Left lobe of liver (tissue), 2 donors: ENCODE measurements around the gene MYL10. TPM values are rescaled to one million over a fixed set of nuclear protein-coding genes. Genes with fewer than 3 reads are reported as not detected.

Source experiments
- ATAC-seq: fragments of 200-7000 bp; cut with Tn5 transposase; one replicate; pipeline ENCODE4 v1.9.1; 2020; ENCODE audit warnings: mild to moderate bottlenecking, moderate library complexity
- DNase-seq: peaks from one replicate; pipeline ENCODE4 v3.0.0-alpha.2; 2020; ENCODE audit warnings: low spot score
- total RNA-seq: library from RNA; stranded (reverse); gene quantifications from one replicate; pipeline ENCODE4 v1.2.1, GENCODE V29; 2021
- donor health status: DM: no; HTN: no; CAD: no; lungs with moderate emphysema.
- donor health status: DM: no; HTN: yes; CAD: no.

MYL10 gene
- total RNA-seq, 1 donor from 2014 or later, result not detected

- DNase-seq, result no peak
- ATAC-seq, result peak; percentile 13
Measured at GRCh38 chr7:101598986-101599771, 29.9 kb downstream of the MYL10 start.

- DNase-seq (no peak), ATAC-seq (no peak)
Measured at GRCh38 chr7:101598422-101598985, 30.6 kb downstream of the MYL10 start.

DNA sequence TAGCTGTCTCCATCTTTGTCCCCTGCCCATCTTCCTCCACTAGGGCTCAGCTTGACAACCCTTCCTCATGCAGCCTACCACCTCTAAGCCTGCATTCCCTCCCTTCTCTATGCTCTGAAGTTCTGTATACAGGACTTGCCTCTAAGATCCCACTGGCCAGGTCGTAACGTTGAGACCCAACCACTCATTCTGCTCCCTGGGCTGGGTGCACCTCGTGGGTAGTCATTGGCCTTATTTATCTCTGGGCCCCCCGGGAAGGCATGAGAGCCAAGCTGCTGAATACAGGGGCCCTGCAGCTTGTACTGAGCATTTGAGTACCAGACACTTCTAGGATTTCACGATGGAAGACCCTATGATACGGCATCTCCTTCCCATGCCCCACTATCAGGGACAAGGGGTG, 31.2 kb downstream of the MYL10 start:
- ATAC-seq, result no peak
- DNase-seq, result no peak

DNA sequence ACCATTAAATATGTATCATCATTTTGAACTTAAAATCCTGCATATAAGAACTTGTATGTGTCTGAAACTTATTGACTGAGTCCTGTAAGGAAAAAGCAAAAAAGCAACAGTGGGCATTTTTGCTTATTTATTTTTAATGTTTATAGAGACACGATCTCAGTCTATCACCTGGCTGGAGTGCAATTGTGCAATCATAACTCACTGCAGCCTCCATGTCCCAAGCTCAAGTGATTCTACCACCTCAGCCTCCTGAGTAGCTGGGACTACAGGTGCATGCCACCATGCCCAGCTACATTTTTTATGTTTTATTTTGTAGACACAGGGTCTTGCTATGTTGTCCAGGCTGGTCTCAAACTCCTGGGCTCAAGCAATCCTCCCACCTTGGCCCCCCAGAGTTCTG, 32.2 kb downstream of the MYL10 start:
- ATAC-seq, result no peak
- DNase-seq, result no peak

- DNase-seq, result no peak
- ATAC-seq, result no peak
Measured at GRCh38 chr7:101595766-101596537, 33.1 kb downstream of the MYL10 start.

DNA sequence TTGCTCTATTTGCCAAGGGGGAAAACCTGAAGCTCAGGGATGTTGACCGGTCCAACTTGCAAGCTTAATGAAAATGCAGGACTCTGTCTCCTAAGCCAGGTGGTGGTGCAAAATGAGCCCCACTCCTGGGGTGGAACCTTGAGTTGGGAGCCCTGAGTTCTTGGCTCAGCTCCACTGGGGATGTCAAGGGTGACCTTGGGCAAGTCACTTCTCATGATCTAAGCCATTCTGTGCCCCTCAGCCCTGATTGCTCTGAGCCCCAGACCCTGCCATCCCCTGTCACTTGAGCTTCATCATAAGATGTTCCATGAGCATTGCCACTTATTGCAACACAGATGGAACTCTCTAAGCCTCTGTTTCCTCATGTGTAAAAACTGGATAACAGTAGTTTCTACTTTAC, 33.9 kb downstream of the MYL10 start:
- DNase-seq, result no peak
- ATAC-seq, result no peak

GRCh38 chr7:101594790-101595189, 34.3 kb downstream of the MYL10 start:
- ATAC-seq (no peak), DNase-seq (no peak)

GRCh38 chr7:101593556-101593955, 35.5 kb downstream of the MYL10 start:
- no peak for DNase-seq
- ATAC-seq, result no peak

DNA sequence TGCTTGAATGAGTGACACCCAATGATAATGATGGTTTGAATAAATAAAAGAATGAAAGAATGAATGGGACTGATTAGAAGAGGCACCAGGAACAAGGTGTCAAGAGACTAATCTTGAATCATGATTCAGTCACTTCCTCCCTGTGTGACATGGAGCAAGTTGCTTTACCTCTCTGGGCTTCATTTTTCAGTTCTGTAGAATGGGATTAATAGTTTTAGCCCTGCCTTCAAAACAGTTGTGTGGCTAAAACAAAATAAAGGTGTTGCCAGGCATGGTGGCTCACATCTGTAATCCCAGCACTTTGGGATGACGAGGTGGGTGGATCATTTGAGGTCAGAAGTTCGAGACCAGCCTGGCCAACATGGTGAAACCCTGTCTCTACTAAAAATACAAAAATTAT, 37.6 kb downstream of the MYL10 start:
- DNase-seq (no peak), ATAC-seq (no peak)

DNA sequence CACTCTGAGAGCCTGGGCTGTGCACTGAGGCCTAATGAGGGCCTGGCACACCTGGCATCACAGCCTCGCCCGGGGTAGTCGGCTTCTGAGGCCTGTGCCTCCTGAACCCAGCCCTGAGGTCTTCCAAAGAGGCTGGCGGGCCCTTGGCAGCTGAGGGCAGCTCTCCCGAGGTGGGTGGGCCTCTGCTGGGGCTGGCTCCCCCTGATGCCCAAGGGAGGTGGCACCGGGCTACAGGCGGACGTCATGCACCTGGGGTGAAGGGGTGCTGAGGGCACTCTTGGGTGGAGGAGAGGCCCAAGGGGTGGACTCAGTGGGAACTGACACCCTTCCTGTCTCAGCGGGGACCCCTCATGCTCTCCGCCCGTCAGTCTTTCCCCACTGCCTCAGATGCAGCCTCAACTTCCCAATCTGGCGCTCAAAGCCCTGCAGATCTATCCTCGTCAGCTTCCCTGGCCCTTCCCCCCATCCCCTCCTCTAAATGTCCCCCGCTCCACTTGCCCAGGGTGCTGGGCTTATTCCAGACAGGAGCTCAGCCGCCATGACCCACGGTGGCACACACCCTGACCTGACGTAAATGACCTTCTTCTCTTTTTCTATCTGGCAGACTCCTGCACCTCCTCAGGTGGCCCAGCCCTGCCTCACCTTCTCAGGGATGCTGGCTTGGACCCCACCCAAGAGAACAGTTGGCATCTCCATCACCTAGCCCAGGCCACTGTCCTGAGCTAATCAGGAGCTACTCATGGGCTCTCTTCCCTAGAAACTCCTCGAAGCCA, 38.2 kb downstream of the MYL10 start:
- DNase-seq, result peak; percentile 40
- no peak for ATAC-seq

GRCh38 chr7:101589976-101590662, 39.0 kb downstream of the MYL10 start:
- ATAC-seq (no peak), DNase-seq (peak; percentile 33)

DNA sequence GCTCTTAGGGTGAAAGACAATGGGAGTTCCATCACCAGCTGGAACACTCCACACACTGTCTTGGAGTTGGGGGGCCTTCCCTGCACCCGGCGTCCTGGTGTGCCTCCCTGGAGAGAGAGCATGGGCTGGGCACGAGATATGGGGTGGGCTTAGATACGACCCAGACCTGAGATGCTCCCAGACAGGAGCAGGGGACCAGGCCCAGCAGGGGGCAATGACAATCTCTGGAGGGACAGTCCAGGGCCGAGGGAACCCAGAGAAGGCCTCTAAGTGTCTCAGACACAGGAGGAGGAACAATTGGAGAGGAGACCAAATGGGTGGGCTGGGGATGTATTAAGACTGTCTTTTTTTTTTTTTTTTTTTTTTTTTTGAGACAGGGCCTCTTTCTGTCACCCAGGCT, 40.0 kb downstream of the MYL10 start:
- ATAC-seq, result no peak

DNA sequence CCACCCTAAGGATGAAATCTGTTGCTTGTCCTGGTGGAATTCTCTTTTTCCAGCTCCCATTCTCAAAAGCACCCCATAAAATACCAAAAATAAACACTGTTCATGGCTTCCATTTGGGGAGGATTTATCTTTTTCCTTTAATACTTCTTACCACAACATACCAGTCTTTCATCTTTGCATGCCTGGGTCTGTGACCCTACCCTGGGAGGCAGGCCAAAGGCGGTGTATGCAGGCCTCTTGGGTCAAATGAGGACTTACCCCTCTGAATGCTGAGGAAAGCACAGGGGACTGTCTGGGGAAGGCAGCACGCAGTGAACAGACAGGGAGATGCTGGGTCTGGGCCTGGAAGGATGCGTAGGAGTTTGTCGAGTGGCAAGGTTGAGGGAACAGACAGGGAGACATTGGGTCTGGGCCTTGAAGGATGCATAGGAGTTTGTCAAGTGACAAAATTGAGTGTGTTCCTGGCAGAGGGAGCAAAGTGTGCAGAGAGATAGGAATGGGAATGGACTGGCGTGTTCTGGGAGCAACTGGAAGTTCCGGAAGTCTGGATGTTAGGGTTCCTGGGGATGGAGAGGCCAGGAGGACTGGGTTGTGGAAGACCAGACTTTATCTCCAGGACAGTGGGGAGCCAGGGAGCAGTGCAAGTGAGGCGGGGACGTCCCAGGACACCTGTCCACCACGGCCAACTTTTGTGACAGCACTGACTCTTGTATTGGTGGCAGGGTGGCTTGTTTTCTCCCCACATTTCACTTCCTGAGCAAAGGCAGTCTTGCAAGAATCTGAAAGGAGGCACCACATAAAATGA, 40.8 kb downstream of the MYL10 start:
- DNase-seq, result peak; percentile 18
- ATAC-seq, result no peak

More for the DNA sequence above, 40.0 kb downstream of the MYL10 start:
- peak; percentile 21 for DNase-seq

- DNase-seq (peak; percentile 15), ATAC-seq (no peak)
Measured at GRCh38 chr7:101586906-101587677, 42.0 kb downstream of the MYL10 start.

DNA sequence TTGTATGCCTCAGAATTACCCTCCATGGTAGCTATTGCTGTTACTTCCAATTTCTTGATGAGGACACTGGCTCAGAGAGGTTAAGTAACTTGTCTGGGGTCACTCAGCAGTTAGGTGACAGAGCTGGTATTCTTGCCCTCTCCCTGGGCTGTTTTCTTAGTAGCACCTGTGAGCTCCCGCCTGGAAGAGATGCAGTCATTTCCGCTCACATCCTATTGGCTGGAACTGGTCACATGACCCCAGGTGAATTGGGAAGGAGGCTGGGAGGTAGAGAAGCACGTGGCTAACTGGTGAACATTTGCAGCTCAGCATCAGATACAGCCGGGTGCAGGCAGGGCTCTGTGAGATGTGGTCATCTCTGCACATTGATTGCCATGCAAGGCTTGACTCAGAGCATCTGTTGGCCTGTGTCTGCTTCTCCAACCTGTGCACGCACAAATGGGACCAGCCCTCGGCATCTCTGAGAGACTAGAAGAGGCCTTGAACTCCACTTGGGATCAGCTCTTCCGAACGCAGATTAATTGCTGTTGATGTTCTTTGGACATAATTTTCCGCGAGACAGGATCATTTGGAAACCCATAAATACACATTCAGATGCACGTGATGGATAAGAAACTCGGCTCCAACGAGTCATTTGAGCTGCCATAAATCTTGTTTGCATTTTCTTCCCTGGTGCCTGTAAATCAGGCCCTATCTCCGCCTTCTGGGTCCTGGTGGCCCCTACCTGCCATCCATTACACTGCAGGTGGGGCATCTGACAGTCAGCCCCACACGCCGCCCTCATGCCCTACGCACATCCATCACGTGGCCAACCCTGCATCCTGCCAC, 42.8 kb downstream of the MYL10 start:
- peak; percentile 15 for DNase-seq
- no peak for ATAC-seq

- ATAC-seq (no peak), DNase-seq (peak; percentile 35)
Measured at GRCh38 chr7:101582971-101583370, 46.1 kb downstream of the MYL10 start.

GRCh38 chr7:101581891-101582290, 47.2 kb downstream of the MYL10 start:
- ATAC-seq (no peak), DNase-seq (no peak)

GRCh38 chr7:101580596-101580995, 48.5 kb downstream of the MYL10 start:
- ATAC-seq, result no peak

More at GRCh38 chr7:101580596-101580995, 48.5 kb downstream of the MYL10 start:
- no peak for DNase-seq
